Activated CD8-positive, alpha-beta T cell treated with anti-CD3 and anti-CD28 coated beads for 36 hours (primary cell): ENCODE results near the gene CELA1. TPM values are rescaled to one million over a fixed set of nuclear protein-coding genes. Genes with fewer than 3 reads are reported as not detected.
"Not testable (repeated sequence)": the region's sequence is repeated elsewhere in the genome, so short reads cannot be mapped to it uniquely, and the experiment has no call there.

Experiments used
- ATAC-seq: fragments of 200-7000 bp; cut with Tn5 transposase; one replicate; pipeline ENCODE4 v1.10.0; 2021; ENCODE audit warnings: mild to moderate bottlenecking, moderate library complexity
- CTCF ChIA-PET: fragments of 350-600 bp; sonication (Branson Sonifier 250); formaldehyde crosslinking; loops from one replicate; lab custom pipeline; 2021; ENCODE audit warnings: antibody characterized with exemption; lab: Charles Lee
- POLR2A ChIA-PET: fragments of 350-600 bp; sonication (Branson Sonifier 250); formaldehyde crosslinking; loops from one replicate; lab custom pipeline; 2021; ENCODE audit warnings: antibody characterized with exemption; lab: Charles Lee
- DNase-seq: peaks from one replicate; pipeline ENCODE4 v3.0.0-alpha.2; 2020
- H3K27ac Mint-ChIP-seq: one replicate; pipeline ENCODE4 v1.8.0; 2021; ENCODE audit warnings: mild to moderate bottlenecking, mixed read lengths
- H3K27me3 Mint-ChIP-seq: one replicate; pipeline ENCODE4 v1.8.0; 2021; ENCODE audit warnings: mixed read lengths
- H3K36me3 Mint-ChIP-seq: one replicate; pipeline ENCODE4 v1.8.0; 2021; ENCODE audit warnings: low read depth, mixed read lengths
- H3K4me1 Mint-ChIP-seq: one replicate; pipeline ENCODE4 v1.8.0; 2021; ENCODE audit warnings: low read depth, mixed read lengths
- H3K4me3 Mint-ChIP-seq: one replicate; pipeline ENCODE4 v1.8.0; 2021; ENCODE audit warnings: mild to moderate bottlenecking, moderate library complexity, mixed read lengths
- H3K9me3 Mint-ChIP-seq: one replicate; pipeline ENCODE4 v1.8.0; 2021; ENCODE audit warnings: mixed read lengths
- intact Hi-C: fragments of 100-400 bp; cut with micrococcal nuclease; formaldehyde crosslinking; loops from one replicate; pipeline ENCODE4 v1.10.0; 2022
- total RNA-seq, 2 experiments: library from RNA; stranded (reverse); gene quantifications; one replicate each; pipeline ENCODE4 v1.2.3, GENCODE V29; 2021
- TF ChIP-seq, protein P1 (sequence below): fragments of 200-600 bp; IDR thresholded peaks from one replicate; pipeline ENCODE4 v1.8.0; 2022; ENCODE audit warnings: antibody characterized with exemption, mild to moderate bottlenecking

CELA1 gene
- total RNA-seq, 2 experiments from 2014 or later, result 0.29 TPM; not detected in 1

GRCh38 chr12:51307655-51308593, 38.6 kb downstream of the CELA1 start:
- Mint-ChIP-seq H3K27me3 (no peaks in the 10 kb centered on the region), H3K4me1 (peaks cover 57% of the 10 kb centered on the region), H3K4me3 (no peak overlapping the region), H3K27ac (peak overlapping the region; percentile 15), H3K9me3 (no peaks in the 10 kb centered on the region), H3K36me3 (peaks cover 41% of the 10 kb centered on the region)
- DNase-seq (no peak), ATAC-seq (no peak)
- CTCF ChIA-PET, result interaction anchor here (0.9 to 5.1 kb wide), 3 partner anchors 11 to 33 kb away, joined by 3 to 22 read pairs (median 4); no protein-coding TSS in a partner anchor
- TF ChIP-seq, protein P1, sequence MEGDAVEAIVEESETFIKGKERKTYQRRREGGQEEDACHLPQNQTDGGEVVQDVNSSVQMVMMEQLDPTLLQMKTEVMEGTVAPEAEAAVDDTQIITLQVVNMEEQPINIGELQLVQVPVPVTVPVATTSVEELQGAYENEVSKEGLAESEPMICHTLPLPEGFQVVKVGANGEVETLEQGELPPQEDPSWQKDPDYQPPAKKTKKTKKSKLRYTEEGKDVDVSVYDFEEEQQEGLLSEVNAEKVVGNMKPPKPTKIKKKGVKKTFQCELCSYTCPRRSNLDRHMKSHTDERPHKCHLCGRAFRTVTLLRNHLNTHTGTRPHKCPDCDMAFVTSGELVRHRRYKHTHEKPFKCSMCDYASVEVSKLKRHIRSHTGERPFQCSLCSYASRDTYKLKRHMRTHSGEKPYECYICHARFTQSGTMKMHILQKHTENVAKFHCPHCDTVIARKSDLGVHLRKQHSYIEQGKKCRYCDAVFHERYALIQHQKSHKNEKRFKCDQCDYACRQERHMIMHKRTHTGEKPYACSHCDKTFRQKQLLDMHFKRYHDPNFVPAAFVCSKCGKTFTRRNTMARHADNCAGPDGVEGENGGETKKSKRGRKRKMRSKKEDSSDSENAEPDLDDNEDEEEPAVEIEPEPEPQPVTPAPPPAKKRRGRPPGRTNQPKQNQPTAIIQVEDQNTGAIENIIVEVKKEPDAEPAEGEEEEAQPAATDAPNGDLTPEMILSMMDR, result no peak
- POLR2A ChIA-PET, result interaction anchor here (0.6 kb wide), 1 partner anchor 15 kb away, joined by 3 read pairs; no protein-coding TSS in a partner anchor
- intact Hi-C loops, result no loop called here

DNA sequence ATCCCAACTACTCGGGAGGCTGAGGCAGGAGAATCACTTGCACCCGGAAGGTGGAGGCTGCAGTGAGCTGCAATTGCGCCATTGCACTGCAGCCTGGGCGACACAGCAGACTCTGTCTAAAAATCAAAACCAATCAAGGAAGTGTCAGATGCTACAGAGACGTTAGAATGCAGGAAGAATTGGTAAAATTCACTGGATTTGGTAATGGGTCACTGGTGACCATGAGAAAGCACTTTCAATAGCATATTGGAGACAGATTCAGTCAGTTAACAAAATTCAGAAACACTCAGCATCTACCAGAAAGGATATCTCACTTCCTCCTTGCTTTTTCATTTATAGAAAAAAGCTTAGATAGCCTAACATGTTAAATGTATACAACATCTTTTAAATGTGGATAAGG, 40.0 kb downstream of the CELA1 start:
- intact Hi-C loops, result no loop called here
- ChIA-PET POLR2A (interaction anchor here (1.0 kb wide), 1 partner anchor 14 kb away, joined by 4 read pairs; no protein-coding TSS in a partner anchor), CTCF (interaction anchor here (5.1 kb wide), 1 partner anchor 35 kb away, joined by 22 read pairs; no protein-coding TSS in a partner anchor)
- no peaks in the 10 kb centered on the region for H3K9me3 Mint-ChIP-seq
- ATAC-seq, result no peak
- TF ChIP-seq, protein P1, result no peak
- H3K27me3 Mint-ChIP-seq, result no peaks in the 10 kb centered on the region
- no peak for DNase-seq
- no peak overlapping the region for H3K4me3 Mint-ChIP-seq
- H3K27ac Mint-ChIP-seq, result no peak overlapping the region
- H3K36me3 Mint-ChIP-seq, result peaks cover 36% of the 10 kb centered on the region
- H3K4me1 Mint-ChIP-seq, result peaks cover 51% of the 10 kb centered on the region

DNA sequence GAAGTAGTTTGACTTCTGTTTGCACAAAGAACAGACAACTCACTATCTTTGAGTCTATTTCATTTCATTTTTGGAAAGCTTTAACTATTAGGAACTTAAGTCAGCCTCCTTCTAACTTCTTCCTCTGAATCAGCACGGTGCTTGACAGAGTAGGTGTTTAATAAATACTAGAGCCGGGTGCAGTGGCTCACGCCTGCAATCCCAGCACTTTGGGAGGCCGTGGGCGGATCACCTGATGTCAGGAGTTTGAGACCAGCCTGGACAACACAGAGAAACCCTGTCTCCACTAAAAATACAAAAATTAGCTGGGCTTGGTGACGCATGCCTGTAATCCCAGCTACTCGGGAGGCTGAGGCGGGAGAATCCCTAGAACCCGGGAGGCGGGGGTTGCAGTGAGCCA, 45.7 kb downstream of the CELA1 start:
- intact Hi-C loops, H3K27ac Mint-ChIP-seq, H3K4me1 Mint-ChIP-seq, H3K4me3 Mint-ChIP-seq, H3K9me3 Mint-ChIP-seq, DNase-seq, ATAC-seq, H3K27me3 Mint-ChIP-seq: not testable (repeated sequence)
- ChIA-PET POLR2A (interaction anchor here (0.6 kb wide), 1 partner anchor 12 kb away, joined by 3 read pairs; no protein-coding TSS in a partner anchor), CTCF (interaction anchor here (1.7 kb wide), 1 partner anchor 41 kb away, joined by 8 read pairs; no protein-coding TSS in a partner anchor)
- peaks cover 33% of the 10 kb centered on the region for H3K36me3 Mint-ChIP-seq

GRCh38 chr12:51295651-51296050, 50.8 kb downstream of the CELA1 start:
- ATAC-seq (no peak), DNase-seq (no peak)
- intact Hi-C loops, result no loop called here
- Mint-ChIP-seq H3K27me3 (no peaks in the 10 kb centered on the region), H3K9me3 (no peaks in the 10 kb centered on the region), H3K4me3 (no peak overlapping the region), H3K4me1 (peaks cover 18% of the 10 kb centered on the region), H3K27ac (peak overlapping the region; percentile 63), H3K36me3 (peaks cover 34% of the 10 kb centered on the region)
- POLR2A ChIA-PET, result interaction anchor here (1.0 kb wide), 1 partner anchor 21 kb away, joined by 3 read pairs; no protein-coding TSS in a partner anchor
- TF ChIP-seq, protein P1, result no peak
- CTCF ChIA-PET, result interaction anchor here (0.9 to 1.6 kb wide), 3 partner anchors 13 to 46 kb away, joined by 3 to 5 read pairs (median 3); no protein-coding TSS in a partner anchor

- peaks cover 23% of the 10 kb centered on the region for H3K4me1 Mint-ChIP-seq
These were observed 52.4 kb downstream of the CELA1 start for GRCh38 chr12:51294097-51294496.

More at GRCh38 chr12:51294097-51294496, 52.4 kb downstream of the CELA1 start:
- ATAC-seq, H3K9me3 Mint-ChIP-seq, DNase-seq, H3K4me3 Mint-ChIP-seq, intact Hi-C loops, H3K27me3 Mint-ChIP-seq: not testable (repeated sequence)
- Mint-ChIP-seq H3K36me3 (peaks cover 39% of the 10 kb centered on the region), H3K27ac (peak overlapping the region; percentile 76)
- POLR2A ChIA-PET, result interaction anchor here (0.9 kb wide), 1 partner anchor 61 kb away, joined by 3 read pairs; no protein-coding TSS in a partner anchor
- CTCF ChIA-PET, result interaction anchor here (0.8 to 2.5 kb wide), 3 partner anchors 36 to 65 kb away, joined by 3 to 11 read pairs (median 3); no protein-coding TSS in a partner anchor
